GM18868 (cell line): ENCODE results near the gene METTL13.

Experiments used
- ATAC-seq: cut with Tn5 transposase; IDR thresholded peaks from one replicate; pipeline ENCODE4 v1.9.1; 2021; ENCODE audit warnings: mild to moderate bottlenecking, moderate library complexity; ENCODE audit not compliant: unreplicated experiment

METTL13 gene

DNA sequence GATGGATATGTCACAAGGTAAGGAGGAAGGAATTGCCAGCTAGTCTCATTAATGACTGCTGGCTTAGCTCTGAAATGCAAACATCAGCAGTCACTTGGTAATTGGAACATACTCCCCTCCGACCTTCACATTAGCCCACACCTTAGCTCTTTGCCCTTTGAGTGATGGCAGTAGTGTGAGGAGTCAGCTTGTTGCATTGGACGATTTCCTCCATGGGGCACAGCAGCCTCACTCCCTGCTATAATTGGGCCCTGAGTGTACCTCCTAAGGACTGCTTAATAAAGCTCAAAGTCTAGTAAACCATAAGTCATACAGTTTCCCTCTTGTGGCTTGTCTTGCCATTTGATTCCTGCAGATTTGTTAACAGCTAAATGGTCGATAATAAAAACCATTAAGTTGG is 19.4 kb downstream of the METTL13 start:
- ATAC-seq, result no peak

DNA sequence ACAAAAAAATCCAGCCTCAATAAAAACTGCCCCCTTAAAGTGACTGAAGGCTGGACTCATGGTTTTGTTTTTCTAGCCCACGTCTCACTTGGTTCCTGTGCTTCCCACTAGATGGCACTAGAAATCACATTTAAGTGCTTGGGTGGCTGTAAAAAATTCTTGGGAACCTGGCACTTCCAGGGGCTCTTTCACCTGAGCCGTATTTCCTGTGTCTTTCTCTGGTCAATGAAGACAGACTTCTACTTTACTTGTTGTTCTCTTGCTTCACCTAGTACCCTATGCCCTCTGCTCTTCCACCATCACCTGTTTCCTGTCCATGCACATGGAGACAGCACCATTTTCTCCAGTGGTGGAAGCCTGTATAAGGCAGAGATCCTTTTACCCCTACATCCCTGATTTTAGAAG is 20.0 kb downstream of the METTL13 start:
- ATAC-seq, result no peak

DNA sequence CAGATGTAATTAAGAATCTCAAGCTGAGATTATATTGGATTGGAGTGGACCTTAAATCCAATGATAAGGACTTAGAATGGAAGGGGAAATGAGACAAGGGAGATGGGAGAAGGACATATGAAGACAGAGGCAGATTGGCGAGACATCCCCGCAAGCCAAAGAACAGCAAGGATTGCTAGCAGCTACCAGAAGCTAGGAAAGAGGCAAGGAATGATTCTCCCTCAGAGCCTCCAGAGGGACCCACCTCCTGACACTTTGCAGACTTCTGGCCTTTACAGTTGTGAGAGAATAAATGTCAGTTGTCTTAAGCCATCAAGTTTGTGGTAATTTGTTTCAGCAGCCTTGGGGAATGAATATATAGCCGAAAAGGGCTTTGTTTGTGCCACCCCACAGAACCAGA is 20.7 kb downstream of the METTL13 start:
- ATAC-seq, result no peak

DNA sequence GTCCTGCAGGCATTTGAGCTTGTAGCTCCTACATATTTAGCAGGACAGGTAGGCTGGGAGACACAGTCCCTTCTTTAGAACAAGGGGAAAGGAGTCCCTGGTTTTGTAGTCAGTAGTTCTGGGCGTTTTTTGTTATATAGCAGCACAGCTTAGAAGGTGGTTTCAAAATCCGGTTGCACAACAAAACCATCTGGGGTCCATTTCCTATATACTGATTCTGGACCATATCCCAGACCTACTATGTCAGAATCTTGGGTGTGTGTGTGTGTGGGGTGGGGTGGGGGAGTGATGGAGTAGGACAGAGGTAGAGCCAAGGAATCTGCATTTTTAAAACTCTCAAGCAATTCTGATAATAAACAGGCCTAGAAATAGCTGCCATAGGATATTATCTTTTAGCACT is 21.6 kb downstream of the METTL13 start:
- ATAC-seq, result no peak

DNA sequence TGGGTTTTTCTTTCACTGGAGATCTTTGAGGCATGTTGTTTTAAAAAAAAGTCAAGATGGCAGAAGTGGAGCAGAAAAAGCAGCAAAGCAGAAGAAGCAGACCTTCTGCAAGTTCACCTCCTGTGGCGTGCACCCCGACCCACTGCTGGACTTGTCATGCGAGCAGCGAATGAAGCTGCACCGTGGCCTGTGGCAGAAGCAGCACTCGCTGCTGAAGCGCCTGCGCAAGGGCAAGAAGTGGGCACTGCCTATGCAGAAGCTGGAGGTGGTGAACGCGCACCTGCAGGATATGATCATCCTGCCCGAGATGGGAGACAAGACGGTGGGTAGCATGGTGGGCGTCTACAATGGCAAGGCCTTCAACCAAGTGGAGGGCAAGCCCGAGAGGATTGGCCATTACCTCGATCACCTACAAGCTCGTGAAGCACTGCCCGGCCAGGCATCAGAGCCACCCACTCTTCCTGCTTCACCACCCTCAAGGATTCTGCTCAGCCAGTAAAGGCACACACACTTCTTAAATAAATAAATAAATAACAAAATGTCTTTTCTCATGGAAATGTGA is 22.1 kb downstream of the METTL13 start:
- ATAC-seq, result no peak

DNA sequence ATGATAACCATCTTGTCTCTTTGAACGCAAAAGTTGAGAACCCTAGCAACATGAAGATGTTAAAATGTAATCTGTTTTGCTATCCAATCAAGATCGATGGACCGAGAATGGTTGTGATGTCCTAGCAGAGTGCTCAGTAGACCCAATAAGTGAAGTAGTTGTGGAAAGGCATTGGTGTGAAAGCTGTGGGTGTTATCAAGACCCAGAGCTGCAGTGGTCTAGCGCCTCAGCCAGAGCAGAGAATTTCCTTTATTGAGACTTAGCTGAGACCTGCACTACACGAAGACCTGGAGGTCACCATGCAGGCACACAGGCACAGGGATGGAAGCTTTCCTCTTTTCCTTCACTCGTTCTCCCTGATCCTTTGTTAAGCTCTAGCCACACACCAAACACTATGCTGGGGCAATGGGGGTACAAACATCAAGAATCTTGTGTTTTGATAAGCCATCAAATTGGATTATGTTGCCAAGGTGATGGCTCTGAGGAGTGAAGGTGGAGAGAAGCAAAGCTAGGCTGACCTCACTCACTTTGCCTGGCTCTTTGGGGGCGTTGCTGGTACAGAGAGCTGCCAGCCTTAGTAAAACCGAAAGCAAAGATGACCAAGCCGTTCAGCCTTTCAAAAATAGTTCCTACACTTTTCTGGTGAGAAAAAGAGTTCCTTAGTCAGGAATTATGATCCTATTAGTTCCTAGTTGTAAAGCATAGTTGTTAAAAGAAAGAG is 24.1 kb downstream of the METTL13 start:
- peak; percentile 77 for ATAC-seq

DNA sequence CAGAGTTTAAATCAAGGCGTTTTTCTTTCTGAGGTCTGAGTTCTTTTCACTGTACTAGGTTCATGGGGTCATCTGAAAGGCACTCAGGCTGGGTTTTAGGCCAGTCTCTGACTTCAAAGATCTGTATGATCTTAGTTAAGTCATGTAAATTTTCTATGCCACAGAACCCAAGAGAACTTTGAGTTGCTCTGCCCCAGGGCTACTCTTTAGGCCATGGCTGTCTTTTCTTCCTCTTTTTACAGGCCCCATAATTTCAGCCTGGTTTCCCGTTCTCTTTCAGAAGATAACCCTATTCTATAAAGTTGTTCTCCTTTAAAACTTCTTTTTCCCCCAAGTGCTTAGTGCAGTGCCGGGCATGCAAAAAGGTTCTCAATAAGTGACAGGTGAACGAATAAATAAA is 26.1 kb downstream of the METTL13 start:
- ATAC-seq, result no peak

DNA sequence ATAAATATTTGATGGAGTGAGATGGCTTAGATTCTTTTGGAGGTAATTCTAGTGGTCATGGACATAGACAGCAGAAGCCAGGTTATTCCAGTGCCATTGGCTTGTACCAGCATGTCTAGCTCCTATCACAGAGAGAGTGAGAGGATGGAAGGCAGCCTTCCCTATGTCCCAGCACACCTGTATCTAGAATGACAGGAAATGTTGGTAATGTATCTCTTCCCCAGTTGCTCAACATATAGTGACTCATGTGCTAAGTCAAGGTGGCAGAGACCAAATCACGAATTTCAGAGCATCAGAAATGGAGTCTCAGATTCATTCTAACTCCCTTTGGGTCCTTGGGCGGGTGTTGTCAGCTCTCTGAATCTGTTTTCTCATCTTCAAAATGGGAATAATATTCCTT is 28.4 kb downstream of the METTL13 start:
- ATAC-seq, result no peak

DNA sequence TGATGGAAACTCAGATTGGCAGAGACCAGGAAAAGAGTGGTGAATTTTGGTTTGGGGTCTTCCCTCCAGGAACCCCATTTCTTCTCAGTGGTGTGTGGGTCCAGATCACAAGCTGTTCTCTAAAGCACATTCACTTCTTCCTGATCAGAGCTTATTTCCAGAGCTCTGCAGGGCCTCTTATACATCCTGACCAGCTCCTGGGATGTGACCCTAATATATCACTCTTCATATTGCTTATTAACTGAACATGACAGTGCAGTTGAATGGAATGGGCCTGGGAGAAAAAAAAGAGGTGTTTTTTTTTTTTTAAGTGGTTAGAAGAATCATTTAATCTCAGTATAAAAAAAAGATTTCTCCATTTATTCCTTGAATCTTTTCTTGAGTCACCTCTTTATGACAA is 30.2 kb downstream of the METTL13 start:
- ATAC-seq, result no peak

DNA sequence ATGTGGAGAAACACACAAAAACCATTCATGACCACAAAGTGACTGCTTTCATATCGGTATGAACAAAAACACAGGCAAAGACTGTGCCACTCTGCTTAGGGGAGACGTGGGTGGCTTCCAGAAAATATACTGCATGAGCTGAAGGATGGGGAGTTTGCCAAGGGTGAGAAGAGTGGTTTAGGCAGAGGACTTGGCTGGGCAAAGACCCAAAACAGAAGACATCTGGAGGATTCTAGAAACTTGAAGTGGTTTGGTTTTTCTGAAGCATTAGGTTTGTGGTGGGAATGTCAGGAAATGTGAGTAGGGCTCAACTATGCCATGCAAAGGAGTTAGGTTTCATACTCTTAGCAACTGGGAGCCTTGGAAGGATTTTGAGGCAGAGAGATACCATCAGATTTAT is 33.2 kb downstream of the METTL13 start:
- ATAC-seq, result no peak

DNA sequence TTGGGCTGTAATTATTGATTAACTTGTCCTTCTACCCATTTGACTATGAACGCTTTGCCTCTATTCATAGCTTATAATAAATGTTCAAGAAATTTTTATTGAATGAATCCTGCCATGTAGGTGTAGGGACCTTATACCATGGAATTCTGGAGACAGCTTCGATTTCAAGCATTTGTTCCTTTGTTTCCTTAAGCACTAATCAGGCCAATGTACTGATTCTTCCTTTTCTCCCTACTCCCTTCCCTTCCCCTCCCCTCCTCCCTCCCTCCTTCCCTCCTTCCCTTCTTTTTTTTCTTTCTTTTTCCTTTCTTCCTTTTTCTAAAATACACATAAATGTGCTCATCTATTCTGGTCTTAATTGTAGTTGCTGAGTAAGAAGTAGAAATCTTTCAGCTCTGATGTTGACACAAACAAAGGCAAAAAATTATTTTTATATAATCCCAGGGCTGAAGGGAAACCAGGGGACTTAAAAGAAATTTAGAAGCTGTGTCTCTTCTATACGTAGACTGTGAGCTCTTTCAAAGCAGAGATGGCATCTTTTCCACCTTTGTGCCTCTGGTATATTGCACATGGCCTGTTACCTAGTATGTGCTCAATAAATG is 34.9 kb downstream of the METTL13 start:
- no peak for ATAC-seq

DNA sequence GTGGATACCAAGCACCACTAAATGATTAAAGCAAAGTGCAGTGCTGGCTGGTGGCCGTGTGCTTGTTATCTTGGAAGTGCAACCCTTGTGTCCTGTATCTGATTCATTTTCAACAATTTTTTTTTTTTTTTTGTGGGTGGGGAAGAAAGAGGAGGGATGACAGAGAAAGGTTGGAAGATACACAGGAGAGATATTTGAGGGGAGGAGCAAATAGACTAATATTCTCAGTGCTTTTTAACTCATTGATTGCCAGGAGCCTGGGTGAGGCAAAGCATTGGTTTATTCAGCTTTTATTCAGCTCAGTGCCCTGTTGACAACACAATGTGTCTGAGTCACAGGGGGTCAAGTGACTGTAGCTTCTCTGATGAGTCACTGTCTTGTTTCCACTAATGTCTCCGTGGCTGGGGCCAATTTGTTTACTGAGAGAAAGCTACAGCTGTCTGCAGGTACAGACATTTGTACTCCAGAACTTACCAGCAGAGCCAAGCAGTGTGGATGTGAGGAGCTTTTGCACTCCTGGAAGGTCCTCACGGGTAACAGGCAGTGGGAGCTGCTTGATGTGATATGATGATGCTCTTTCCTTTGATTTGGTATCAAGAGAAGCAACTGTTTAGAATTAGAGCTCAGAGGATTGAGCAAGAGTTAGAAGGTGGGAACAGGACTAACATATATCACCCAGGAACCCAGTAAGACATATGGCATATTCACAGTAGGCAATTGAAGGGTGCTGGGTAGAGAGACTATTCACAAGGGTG is 36.2 kb downstream of the METTL13 start:
- ATAC-seq, result peak; percentile 95

DNA sequence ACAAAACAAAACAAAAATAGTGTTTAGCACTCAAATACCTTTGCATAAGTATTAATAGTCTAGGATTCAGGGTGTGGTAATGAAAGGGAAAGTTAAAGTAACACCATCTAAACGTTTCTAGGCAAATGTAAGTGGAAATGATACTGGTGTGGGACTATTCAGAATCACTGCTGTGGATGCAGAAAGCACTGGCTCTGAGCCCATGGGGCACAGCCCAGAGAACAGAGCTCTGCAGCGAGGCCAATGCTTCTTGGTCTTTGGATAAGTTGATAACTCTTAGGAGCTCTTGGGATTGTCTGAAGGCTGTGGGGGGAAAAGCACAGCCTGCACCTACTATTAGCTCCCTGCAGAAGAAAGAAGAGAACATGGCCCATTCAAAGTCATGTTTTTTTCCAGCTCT is 38.5 kb downstream of the METTL13 start:
- no peak for ATAC-seq

DNA sequence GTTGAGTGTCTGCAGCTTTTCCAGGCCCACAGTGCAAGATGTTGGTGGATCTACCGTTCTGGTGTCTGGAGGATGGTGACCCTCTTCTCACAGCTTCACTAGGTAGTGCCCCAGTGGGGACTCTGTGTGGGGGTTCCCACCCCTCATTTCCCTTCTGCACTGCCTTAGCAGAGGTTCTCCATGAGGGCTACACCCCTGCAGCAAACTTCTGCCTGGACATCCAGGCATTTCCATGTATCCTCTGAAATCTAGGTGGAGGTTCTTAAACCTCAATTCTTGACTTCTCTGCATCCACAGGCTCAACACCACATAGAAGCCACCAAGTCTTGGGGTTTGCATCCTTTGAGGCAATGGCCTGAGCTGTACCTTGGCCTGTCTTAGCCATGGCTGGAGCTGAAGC is 45.5 kb downstream of the METTL13 start:
- no peak for ATAC-seq

DNA sequence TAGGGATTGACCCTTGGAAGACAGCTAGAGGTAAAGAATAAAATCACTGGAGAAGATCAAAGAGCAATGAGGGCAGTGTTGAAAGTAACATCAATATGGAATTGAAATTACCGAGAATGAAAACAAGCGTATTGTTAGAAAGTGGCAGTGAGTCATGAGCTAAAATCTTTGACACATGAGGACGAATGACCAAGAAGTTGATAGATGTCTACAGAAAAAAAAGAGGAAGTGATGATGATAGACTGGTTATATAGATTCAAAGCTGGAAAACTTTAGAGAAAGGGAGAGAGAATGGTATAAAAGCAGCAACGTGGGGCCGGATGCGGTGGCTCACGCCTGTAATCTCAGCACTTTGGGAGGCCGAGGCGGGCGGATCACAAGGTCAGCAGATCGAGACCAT is 47.3 kb downstream of the METTL13 start:
- ATAC-seq, result no peak

DNA sequence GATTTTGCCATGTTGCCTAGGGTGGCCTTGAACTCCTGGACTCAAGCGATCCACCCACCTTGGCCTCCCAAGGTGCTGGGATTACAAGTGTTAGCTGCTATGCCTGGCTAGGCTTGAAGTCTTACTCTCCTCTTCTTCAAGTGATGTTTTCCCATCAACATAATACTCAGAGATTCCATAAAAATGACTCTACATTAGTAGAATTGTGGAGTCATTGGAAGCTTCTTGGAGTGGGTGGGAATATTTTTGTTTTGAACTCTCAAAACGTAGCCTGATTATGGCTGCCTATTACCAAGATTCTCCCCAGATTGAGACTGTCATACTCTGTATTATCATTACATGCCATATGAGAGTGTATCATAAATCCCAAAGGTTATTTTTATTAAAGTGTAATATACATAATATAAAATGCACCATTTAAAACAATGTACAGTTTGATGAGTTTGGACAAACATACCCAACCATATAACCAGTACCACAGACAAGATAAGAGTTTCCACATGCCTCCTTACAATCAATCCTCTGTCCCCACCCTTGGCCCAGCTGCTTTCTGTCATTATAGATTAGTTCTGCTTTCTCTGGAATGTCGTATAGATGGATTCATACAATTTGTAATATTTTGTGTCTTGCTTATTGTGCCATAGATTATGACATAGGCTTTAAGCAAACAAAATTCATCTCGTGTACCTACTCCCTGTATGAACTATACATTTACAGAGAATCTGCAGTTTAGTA is 51.8 kb downstream of the METTL13 start:
- no peak for ATAC-seq

DNA sequence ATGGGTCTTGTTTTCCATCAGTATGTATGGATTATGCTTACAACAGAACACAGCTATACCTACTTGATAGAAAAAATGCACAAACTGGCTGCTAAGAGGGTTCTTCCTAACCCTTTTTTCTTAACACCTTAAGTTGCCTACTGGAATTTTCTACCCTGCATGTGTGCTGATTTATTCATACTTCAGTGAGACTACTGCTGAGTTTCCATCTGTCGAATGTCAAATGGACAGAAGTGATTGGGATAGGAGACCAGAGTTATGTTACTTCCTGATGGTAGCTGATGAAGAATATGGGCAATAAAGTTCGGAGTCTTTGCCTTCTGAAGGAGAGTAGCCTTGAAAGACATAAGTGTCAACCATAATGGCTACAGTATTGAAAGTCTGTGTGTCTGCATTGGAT is 53.4 kb downstream of the METTL13 start:
- ATAC-seq, result no peak

DNA sequence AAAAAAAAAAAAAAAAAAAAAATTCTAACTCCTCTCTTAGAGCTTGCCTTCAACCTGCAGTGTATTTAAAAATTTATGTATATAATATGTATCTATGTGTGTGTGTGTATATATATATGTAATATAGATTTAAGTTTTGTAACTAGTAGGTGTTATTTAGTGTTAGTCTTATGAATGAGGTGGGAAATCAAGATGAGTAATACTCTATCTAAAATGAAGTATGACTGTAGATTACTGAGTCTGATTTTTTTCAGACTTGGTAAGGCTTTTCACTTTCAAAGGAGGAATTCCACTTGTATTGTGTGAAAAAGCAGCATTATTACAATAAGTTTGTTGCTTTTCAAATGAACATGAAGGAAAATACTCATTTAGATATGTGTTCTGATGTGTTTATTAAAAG is 54.4 kb downstream of the METTL13 start:
- no peak for ATAC-seq

DNA sequence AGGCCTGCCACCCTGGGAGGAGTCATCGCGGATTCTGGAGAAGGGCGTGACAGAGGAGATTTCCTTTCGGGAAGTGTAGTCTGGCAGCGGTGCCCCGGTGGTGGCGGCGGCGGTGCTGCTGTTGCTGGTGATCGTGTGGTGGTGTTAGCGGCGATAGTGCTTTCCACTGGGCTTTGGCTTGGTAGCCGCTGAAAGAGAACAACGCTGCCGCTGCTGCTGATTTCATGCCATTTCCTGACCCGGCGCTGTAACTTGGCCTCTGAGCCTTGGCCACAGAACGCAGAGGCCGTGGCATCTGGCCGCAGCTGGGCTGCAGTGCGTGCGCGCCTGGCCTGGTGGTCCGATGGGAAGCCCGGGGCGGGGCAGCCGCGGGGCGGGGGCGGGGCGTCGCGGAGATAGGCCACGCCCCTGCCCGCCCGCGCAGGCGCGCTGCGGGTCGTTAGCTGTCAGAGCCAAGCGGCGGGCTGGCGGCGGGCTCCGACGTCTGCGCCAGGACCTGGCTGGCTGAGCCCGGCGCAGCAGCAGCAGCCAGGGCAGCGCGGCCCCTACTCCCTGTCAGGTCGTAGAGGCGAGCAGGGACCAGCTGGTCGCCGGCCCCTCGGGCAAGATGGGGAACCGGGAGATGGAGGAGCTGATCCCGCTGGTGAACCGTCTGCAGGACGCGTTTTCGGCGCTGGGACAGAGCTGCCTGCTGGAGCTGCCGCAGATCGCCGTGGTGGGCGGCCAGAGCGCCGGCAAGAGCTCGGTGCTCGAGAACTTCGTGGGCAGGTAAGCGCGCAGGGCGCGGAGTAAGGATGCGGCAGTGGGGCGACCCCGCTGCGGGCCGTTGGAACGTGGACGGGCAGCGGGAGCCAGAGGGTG is 59.8 kb downstream of the METTL13 start, which contains the start of gene DNM3:
TSS of gene DNM3 (plus strand) at position 449 of the 861 bp plus-strand sequence. CDS start at position 608, 159 bp downstream.
- ATAC-seq, result peak; percentile 91
